ENCODE data around the gene PRPF6.

Gene PRPF6

GRCh38 chr20:64025826-64026412 is 45.0 kb downstream of the PRPF6 start:
- DNase-seq (ENCODE audit: low read depth): peak; percentile 43
- no peak overlapping the region for H3K4me3 ChIP-seq (ENCODE audit: control insufficient read depth, low read depth, low read length)
- no peak for TF ChIP-seq CTCF (conservative IDR thresholded peaks at IDR 0.05; ENCODE audit: control insufficient read depth, insufficient read depth, low read depth, low read length)

- no peak for DNase-seq (ENCODE audit: low read depth)
- TF ChIP-seq CTCF (conservative IDR thresholded peaks at IDR 0.05; ENCODE audit: control insufficient read depth, insufficient read depth, low read depth, low read length): no peak
- H3K4me3 ChIP-seq (ENCODE audit: control insufficient read depth, low read depth, low read length): no peak overlapping the region
These were observed 47.2 kb downstream of the PRPF6 start for GRCh38 chr20:64027981-64028685.

- peak; percentile 60 for DNase-seq (ENCODE audit: low read depth)
- no peak overlapping the region for H3K4me3 ChIP-seq (ENCODE audit: control insufficient read depth, low read depth, low read length)
- no peak for TF ChIP-seq CTCF (conservative IDR thresholded peaks at IDR 0.05; ENCODE audit: control insufficient read depth, insufficient read depth, low read depth, low read length)
These were observed 48.6 kb downstream of the PRPF6 start for GRCh38 chr20:64029293-64030117.

GRCh38 chr20:64030371-64031134 is 49.6 kb downstream of the PRPF6 start:
- H3K4me3 ChIP-seq (ENCODE audit: control insufficient read depth, low read depth, low read length): no peak overlapping the region
- no peak for DNase-seq (ENCODE audit: low read depth)
- no peak for TF ChIP-seq CTCF (conservative IDR thresholded peaks at IDR 0.05; ENCODE audit: control insufficient read depth, insufficient read depth, low read depth, low read length)

GRCh38 chr20:64031822-64032314 is 50.9 kb downstream of the PRPF6 start:
- no peak overlapping the region for H3K4me3 ChIP-seq (ENCODE audit: control insufficient read depth, low read depth, low read length)
- no peak for TF ChIP-seq CTCF (conservative IDR thresholded peaks at IDR 0.05; ENCODE audit: control insufficient read depth, insufficient read depth, low read depth, low read length)
- DNase-seq (ENCODE audit: low read depth): no peak

All from fibroblast of mammary gland (primary cell).